Stimulated activated CD4-positive, alpha-beta T cell treated with anti-CD3 and anti-CD28 coated beads, Interleukin-1b, Interleukin-23, amount 100 ng/mL, for 24 hours (primary cell): Measurements from ENCODE around the gene RGL3.
"Not testable (repeated sequence)": the region's sequence is repeated elsewhere in the genome, so short reads cannot be mapped to it uniquely, and the experiment has no call there.

ENCODE experiments used
- DNase-seq, 4 experiments: peaks; one replicate each; pipeline ENCODE4 v3.0.0-alpha.2; 2020; ENCODE audit warnings: low read depth in 4 of 4, low spot score in 1 of 4

Gene RGL3

DNA sequence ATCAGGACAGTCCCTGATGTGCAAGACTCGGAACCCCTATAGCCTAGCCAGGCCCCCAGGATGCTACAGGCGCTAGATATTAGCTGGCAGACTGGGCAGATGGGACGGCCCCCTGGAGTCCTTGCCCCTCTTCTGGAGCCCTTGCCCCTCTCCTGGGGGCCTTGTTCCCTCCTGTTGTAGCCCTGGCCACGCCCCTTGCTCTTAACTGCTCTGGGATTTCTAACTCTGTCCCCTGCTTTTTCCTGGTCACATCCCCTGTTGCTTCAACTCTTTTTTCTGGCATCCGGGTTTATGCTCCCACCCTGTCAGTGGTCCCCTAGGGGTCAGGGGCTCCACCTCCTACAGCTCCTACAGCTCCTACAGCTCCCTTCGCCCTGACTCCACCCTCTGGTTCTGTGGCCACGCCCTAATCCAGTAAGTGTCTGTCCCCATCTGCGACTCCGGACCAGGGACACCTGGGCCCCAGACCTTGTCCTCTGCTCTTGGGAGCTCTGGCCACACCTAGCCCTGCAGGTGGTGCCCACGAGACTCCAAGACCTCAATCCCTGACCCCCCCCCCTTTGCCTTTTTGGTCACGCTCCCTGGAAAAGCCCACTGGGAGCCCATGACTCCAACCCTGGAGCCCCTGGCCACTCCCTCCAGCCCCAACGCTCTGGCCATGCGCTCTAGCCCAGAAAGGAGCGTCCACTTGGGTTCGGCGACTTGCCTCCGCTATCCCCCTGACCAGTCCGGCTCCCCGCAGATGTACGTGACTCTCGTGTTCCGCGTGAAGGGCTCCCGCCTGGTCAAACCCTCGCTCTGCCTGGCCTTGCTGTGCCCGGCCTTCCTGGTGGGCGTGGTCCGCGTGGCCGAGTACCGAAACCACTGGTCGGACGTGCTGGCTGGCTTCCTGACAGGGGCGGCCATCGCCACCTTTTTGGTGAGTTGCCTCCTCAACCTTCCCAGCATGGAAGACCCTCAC lies 57.1 kb downstream of the RGL3 start:
- DNase-seq, result no peak

DNA sequence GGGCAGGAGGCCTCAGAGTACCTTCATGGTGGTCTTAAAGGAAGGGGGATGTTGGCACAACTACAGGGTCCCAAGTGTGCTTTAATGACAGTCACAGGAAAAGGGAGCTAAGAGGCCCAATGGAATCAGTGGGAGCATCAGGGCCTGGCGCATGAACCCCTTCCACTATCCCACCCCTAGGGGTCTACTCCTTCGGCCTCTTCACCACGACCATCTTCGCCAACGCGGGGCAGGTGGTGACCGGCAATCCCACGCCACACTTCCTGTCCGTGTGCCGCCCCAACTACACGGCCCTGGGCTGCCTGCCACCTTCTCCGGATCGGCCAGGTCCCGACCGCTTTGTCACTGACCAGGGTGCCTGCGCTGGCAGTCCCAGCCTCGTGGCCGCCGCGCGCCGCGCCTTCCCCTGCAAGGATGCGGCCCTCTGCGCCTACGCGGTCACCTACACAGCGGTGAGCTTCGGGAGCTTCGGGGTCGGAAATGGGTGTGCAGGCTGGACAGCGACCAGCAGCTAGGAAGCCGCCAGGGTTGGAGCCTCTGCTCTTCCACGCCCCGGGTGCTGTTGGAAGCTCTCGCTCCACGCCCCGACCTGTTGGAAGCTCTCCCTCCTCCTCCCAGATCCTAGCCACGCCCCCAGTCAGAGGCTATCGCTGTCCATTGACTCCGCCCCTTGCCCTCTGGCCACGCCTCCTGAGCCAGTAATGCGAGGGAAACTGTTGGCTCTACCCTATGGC lies 57.9 kb downstream of the RGL3 start:
- DNase-seq, result no peak

DNA sequence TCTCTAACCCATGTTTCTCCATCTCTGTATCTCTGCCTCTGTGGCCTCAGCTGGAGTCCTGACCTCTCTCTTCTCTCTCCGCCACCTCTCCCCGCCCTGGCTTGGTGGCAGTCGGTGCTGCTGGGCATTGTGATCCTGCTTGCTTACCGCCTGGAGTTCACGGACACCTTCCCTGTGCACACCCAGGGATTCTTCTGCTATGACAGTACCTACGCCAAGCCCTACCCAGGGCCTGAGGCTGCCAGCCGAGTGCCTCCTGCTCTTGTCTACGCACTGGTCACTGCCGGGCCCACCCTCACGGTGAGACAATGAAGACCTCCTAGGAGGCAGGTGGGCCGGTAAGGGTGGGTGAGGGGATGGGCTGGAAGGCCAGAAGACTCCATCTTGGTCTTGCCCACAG lies 59.7 kb downstream of the RGL3 start:
- no peak for DNase-seq

DNA sequence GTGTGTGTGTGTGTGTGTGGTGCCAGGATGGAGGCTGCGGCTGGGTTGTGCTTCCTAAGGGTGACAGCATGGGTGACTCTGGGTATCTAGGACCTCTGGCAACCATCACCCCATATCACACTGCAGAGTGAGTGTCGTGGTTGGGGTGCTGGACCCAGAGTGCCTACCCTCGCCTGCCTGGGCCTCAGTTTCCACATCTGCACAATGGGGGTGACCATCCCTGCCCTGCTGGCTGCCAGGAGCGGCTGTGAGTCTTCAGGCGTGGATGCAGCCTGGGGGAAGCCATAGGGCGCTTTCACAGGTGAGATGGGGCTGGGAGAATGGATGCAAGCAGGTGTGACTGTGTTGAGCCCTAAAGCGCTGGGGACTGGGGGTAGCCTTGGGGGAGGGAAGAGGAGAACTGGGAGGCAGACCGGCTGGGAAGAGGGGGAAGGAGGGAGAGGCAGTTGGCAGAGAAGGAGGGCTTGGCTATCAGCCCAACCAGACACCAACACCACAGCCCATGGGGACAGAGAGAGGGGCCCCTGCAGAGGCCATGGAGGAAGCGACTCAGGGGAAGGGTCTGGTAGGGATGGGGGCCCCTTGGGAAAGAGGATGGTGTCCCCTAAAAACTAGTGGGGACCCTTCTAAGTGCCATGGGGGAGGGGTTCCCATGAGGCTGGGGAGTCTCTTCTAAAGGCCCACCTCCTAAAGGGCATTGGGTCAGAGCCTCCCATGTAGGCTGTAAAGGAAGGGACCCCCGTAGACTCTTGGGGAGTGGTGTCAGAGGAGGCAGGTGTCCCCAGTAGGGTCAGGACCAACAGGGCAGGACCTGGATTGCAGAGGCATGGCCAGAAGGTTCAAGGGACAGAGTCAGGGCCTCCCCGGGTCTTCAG lies 62.2 kb downstream of the RGL3 start:
- DNase-seq, result no peak

DNA sequence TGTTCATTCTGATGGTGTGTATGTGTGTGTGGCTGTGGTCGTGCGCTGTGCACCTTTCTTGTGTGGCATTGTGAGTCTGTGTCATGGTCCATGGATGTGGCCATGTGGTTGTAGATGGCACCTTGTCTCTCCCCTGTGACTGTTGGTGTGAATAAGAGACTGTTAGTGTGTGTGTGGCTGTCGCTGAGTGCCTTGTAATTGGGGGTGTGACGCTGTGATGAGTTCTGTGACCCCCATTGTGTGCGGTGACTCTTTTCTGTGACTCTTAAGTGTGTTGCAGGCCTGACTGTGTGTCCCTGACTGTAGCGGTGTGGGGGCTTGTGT lies 63.1 kb downstream of the RGL3 start:
- DNase-seq, result no peak

DNA sequence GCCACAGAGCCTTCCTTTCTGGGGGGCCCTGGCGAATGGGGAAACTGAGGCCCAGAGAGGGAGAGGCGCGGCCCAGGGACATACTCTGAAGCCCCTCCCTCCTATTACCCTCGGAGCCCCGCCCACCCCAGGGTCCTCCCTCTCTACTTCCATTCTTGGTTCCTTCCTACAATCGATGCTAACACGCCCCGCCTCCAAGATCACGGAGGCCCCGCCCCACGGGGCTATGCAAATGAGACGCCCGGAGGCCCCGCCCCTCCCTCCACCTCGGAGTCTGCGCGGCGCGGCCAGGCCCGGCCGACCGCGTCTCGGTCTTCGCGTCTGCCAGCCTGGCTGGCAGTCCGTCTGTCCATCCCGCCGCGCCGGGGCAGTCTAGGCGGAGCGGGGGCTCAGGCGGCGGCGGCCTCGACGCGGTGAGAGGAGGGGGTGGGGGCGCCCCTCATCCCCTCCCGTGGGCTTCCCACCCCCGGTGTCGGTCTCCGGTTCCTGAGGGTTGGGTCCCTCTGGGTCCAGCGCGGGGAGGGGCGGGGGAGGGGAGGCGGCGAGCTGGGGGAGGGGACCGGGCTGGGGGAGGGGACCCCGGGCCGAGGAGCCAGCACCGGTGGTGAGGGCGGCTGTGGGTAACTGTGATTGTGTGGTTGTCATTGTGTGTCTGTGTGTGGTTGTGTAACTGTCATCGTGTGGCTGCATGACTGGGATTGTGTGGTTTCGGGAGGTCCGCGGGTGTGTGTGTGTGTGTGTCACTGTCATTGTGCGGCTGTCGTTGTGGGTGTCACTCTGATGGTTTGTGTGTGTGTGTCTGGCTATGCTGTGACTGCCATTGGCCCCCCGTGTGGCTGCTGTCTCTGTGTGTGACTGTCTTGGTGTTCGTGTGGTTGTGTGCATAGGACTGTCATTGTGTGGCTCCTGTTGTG lies 63.7 kb downstream of the RGL3 start, which contains the start of gene PLPPR2:
PLPPR2 (plus strand) TSS at position 273 of the 914 bp plus-strand sequence. CDS start 2,242 bp downstream, outside the sequence.
- peak; percentile 59 to 85 (median 72) for DNase-seq

DNA sequence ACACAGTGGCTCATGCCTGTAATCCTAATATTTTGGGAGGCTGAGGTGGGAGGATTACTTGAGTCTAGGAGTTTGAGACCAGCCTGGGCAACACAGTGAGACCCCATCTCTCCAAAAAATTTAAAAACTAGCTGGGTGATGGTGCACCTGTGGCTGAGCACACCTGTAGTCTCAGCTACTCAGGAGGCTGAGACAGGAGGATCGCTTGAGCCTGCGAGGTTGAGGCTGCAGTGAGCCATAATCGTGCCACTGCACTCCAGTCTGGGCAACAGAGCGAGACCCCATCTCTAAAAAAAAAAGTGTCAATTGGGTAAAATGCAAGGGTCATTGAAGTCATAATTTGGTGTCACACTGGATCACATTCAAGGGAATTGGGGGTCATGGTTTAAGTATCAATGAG lies 65.0 kb downstream of the RGL3 start:
- not testable (repeated sequence) for DNase-seq

DNA sequence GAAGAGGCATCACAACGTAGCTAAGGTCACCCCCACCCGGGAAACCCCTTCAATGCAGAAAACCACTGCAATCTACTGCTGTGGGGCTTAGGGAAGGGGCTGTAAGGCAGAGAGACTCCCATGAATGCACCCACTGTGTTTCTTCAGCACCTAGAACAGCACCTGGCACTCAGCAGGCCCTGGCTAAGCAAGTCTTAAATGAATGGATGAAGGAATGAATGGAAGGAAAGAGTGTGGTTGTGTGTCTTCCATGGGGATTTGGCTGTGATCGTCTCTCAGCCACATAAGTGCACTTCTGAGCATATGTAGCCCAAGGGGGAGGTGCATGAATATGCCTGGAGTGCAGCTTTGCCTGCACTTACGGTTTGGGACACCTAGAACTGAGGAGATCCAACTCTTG lies 69.9 kb downstream of the RGL3 start:
- no peak for DNase-seq

DNA sequence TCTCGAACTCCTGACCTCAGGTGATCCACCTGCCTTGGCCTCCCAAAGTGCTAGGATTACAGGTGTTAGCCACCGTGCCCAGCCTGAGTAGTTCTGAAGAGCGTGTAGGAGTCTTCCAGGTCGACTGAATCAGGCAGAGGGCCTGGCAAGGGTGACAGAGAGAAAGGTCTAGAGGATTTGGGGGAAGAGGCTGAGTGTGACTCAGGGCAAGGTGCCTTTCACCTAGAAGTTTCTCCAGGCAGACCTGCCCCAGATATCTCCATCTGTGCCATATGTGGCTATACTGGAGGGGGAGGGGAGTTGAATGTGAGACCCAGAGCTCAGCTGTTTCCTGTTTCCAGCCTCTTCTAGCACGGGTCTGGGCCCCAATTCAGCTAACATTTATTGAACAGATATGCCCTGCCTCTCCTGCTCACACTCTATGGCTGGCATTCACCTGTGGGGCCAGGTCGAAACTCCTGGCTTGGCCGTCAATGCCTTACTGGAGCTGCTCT lies 71.5 kb downstream of the RGL3 start:
- no peak for DNase-seq

DNA sequence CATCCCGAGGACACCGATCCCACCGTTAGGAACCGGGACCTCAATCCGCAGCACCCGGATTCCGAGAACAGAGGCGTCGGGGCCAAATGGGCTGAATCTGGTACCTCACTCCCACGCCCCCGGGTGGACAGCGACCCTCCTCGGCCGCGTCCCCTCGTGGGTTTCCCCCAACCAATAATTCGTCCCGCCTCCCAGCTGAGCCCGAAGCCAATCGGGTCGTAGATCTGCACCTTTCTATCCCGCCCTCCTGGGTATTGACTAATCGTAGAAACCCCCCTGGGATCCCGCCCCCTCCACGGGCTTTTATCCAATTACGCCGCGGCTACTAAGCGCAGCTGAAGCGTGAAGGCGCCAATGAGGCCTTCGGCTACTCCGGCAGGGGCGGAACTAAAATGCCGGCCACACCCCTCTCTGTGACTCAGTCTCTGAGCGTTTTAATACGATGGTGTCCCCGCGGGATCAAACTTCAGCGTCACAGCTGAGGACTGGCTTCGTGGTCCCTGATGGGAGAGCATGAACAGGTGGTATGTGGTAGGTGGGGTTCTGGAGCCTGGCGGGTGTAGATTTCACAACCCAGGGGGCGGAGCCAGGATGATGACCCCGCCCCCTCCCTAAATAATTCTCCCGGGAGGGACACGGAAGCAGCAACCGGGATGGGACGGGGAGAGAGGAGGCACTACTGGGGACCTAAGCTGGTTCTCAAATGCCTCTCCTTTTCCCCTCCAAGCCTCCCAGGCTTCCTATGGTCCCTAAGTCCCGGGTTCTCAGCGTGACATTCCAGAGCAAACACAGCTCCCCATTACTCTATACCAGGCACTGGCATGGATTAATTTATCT lies 72.8 kb downstream of the RGL3 start, which contains the start of the genes CCDC159 and TMEM205:
CCDC159 (plus strand) TSS at position 416 of the 837 bp plus-strand sequence; CDS start at position 504, 88 bp downstream.
TMEM205 (minus strand) TSS at position 165 of the 837 bp plus-strand sequence. CDS start 649 bp downstream, outside the sequence.
- peak; percentile 90 to 98 (median 96) for DNase-seq

DNA sequence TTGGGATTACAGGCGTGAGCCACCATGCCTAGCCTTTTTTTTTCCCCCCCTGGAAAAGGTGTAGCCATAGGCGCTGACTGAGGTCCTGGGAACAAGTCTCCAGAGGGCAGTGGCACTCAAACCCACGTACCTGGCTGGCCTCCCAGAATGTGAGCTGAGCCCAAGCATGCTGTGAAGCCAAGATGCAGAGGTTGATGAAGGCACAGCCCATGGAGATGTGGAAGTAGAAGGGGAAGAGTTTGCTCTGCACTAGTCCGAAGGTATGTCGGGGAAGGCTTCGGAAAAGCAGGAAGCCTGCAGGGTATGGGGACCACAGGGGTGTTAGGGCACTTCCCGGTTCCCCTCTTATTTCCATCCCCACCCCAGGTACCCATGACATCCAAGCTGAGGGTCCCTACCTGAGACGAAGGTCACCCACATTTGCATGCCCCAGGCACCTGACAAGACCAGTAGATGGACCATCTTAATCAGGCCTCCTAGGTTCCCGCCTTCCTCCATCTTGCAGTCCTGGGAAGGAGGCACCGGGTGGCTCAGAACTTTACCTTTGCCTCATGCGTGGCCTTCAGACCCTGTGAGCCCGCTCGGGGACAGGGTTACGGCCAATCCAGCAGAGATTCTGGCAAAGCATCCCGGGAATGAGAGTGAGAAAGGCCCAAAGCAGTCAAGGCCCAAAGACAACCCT lies 73.9 kb downstream of the RGL3 start:
- no peak for DNase-seq
